ENCODE results near the gene ARMC2. TPM values are rescaled to one million over a fixed set of nuclear protein-coding genes. Genes with fewer than 3 reads are reported as not detected.

The ARMC2 gene
- total and polyA plus RNA-seq, 2 of the 4 experiments (the other 2 are of a cell fraction), result 0.72 to 3.9 TPM

DNA sequence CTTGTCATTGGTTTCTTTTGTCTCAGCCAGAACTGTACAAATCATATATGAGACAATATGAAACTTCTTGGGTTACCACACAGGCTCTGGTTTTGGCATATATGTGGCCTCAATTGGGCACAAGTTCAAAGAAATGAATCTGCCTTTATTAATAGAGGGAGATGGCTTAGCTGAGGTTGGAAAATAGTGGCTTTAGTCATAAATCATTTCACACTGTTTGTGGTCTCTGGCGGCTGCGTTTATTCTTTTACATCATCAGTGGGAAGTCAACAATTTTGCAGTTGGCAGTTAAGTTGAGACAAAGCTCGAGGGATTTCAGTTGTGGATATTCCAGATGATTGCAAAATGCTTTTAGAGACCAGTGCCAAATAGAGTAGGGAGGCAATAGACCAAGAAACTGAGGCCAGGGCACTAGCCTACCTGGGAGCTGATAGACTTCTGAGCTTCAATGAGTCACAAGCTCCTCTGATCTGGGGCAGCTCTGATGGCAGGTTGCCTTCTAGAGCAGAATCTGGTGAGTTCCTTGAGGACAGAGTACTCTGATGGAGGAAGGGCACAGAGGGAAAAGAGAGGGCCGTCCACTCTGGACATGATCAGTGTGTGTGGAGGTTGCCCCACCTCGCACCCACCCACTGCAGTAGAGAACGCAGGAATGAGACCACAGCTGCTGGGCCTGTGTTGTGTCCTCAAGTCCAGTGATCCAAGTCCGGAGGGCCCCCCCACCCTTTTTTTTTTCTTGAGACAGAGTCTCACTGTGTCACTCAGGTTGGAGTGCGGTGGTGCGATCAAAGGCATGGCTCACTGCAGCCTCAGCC, 73.5 kb downstream of the ARMC2 start:
- POLR2A ChIA-PET (ENCODE audit: unreplicated experiment), result no interaction called here
- no peak overlapping the region for H3K4me3 ChIP-seq (ENCODE audit: insufficient read depth, low read depth, low read length)
- WGBS, 2 experiments (ENCODE audit: extremely low coverage in 2 of 2, insufficient read length in 1 of 2), result 43% methylated on average over 2 of the region's 9 CpGs; no CpG with 5 or more reads in 1 of the 2 experiments

More for the DNA sequence above, 73.5 kb downstream of the ARMC2 start:
- no peak overlapping the region for H3K27ac ChIP-seq (ENCODE audit: insufficient read depth, low read length)
- no peak overlapping the region for H3K9ac ChIP-seq (ENCODE audit: low read depth, low read length)
- no peaks in the 10 kb centered on the region for H4K20me1 ChIP-seq (ENCODE audit: insufficient read depth, low read length)
- intact Hi-C loops (cut with micrococcal nuclease), result no loop called here
- no peak overlapping the region for H2AFZ ChIP-seq (replicated peaks; ENCODE audit: low read length, poor library complexity)
- no peaks in the 10 kb centered on the region for H3K4me1 ChIP-seq (ENCODE audit: control insufficient read depth, insufficient read depth, low read length)
- no peak overlapping the region for H2BK20ac ChIP-seq (ENCODE audit: low read depth, low read length)
- no peak overlapping the region for H4K8ac ChIP-seq (ENCODE audit: low read depth in 2 of 2, low read length in 2 of 2)
- ATAC-seq (ENCODE audit: low read depth) (no peak), DNase-seq (peak; percentile 31)
- no peak overlapping the region for H3K23ac ChIP-seq (ENCODE audit: low read depth, low read length)
- no peak overlapping the region for H4K5ac ChIP-seq (ENCODE audit: low read depth, low read length)
- no TSS peak for BruUV-seq (replicated peaks)
- H2BK15ac ChIP-seq (ENCODE audit: low read depth, low read length), result no peak overlapping the region
- H4K91ac ChIP-seq (ENCODE audit: insufficient read depth, low read depth, low read length), result no peak overlapping the region
- CTCF ChIA-PET, result interaction anchor here (0.6 kb wide), 2 partner anchors 160 to 1420 kb away, joined by 3 read pairs; no protein-coding TSS in a partner anchor
- H3K18ac ChIP-seq (ENCODE audit: low read depth, low read length), result no peak overlapping the region
- H2BK120ac ChIP-seq (ENCODE audit: low read depth, low read length), result no peak overlapping the region
- in situ Hi-C loops (cut with MboI; ENCODE audit: low sequenced_read_pairs), result no loop called here
- TF ChIP-seq RFX5 (IDR thresholded peaks at IDR 0.05; ENCODE audit: low read depth, low read length), result no peak
- TF ChIP-seq FOS (IDR thresholded peaks at IDR 0.05; ENCODE audit: low read depth, low read length), result no peak
- no peak for TF ChIP-seq BHLHE40 (IDR thresholded peaks at IDR 0.05; ENCODE audit: low read depth, low read length)
- no peak for TF ChIP-seq MXI1 (IDR thresholded peaks at IDR 0.05; ENCODE audit: borderline replicate concordance, low read depth, low read length)
- TF ChIP-seq SMC3 (IDR thresholded peaks at IDR 0.05; ENCODE audit: low read depth, low read length), result no peak
- TF ChIP-seq MAFK (IDR thresholded peaks at IDR 0.05; ENCODE audit: low read depth, low read length), result no peak
- TF ChIP-seq, protein P1, sequence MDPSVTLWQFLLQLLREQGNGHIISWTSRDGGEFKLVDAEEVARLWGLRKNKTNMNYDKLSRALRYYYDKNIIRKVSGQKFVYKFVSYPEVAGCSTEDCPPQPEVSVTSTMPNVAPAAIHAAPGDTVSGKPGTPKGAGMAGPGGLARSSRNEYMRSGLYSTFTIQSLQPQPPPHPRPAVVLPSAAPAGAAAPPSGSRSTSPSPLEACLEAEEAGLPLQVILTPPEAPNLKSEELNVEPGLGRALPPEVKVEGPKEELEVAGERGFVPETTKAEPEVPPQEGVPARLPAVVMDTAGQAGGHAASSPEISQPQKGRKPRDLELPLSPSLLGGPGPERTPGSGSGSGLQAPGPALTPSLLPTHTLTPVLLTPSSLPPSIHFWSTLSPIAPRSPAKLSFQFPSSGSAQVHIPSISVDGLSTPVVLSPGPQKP (IDR thresholded peaks at IDR 0.05; ENCODE audit: borderline replicate concordance, low read depth, low read length), result no peak
- no peak for TF ChIP-seq MAZ (IDR thresholded peaks at IDR 0.05; ENCODE audit: borderline replicate concordance, low read depth, low read length)
- no peak for TF ChIP-seq CEBPB (IDR thresholded peaks at IDR 0.05; ENCODE audit: low read depth, low read length)
- TF ChIP-seq, protein P2, sequence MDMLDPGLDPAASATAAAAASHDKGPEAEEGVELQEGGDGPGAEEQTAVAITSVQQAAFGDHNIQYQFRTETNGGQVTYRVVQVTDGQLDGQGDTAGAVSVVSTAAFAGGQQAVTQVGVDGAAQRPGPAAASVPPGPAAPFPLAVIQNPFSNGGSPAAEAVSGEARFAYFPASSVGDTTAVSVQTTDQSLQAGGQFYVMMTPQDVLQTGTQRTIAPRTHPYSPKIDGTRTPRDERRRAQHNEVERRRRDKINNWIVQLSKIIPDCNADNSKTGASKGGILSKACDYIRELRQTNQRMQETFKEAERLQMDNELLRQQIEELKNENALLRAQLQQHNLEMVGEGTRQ (IDR thresholded peaks at IDR 0.05; ENCODE audit: low read depth, low read length), result no peak
- no peak for TF ChIP-seq RCOR1 (IDR thresholded peaks at IDR 0.05; ENCODE audit: insufficient replicate concordance, low read length)
- TF ChIP-seq RAD21 (IDR thresholded peaks at IDR 0.05; ENCODE audit: low read length), result no peak
- no peak for TF ChIP-seq POLR2A (IDR thresholded peaks at IDR 0.05; ENCODE audit: low read depth, low read length)
- no peak overlapping the region for H3K4me2 ChIP-seq (ENCODE audit: low read depth, low read length)
- dilution Hi-C loops (cut with HindIII; ENCODE audit: low sequenced_read_pairs, unreplicated experiment), result no loop called here
- no peak overlapping the region for H3K56ac ChIP-seq (ENCODE audit: extremely low read depth, insufficient read depth, low read length)
- no peaks in the 10 kb centered on the region for H3K36me3 ChIP-seq (ENCODE audit: control insufficient read depth, insufficient read depth, low read length)
- H2AK9ac ChIP-seq (replicated peaks; ENCODE audit: low read depth, low read length, poor library complexity), result no peak overlapping the region
- H3K9me1 ChIP-seq (ENCODE audit: insufficient read depth, low read length), result no peaks in the 10 kb centered on the region
- H2BK5ac ChIP-seq (ENCODE audit: low read depth, low read length, poor library complexity, severe bottlenecking), result no peak overlapping the region
- no peaks in the 10 kb centered on the region for H3K9me3 ChIP-seq (ENCODE audit: control insufficient read depth, insufficient read depth, low read length)
- no peak overlapping the region for H2AK5ac ChIP-seq (ENCODE audit: low read depth, low read length)
- no peak overlapping the region for H3K4ac ChIP-seq (ENCODE audit: low read depth, low read length)
- H3K79me1 ChIP-seq (ENCODE audit: low read depth in 1 of 2, low read length in 2 of 2), result no peaks in the 10 kb centered on the region
- no peaks in the 10 kb centered on the region; the same call in 1 of the 2 replicates for H3K27me3 ChIP-seq (ENCODE audit: control insufficient read depth, insufficient read depth, low read length)
- H3K14ac ChIP-seq (replicated peaks; ENCODE audit: low read depth, low read length), result no peak overlapping the region
